ENCODE results near the gene MOSPD3. TPM values are rescaled to one million over a fixed set of nuclear protein-coding genes. Genes with fewer than 3 reads are reported as not detected.

The MOSPD3 gene
- total and polyA plus RNA-seq, 2 donors = 4.7 to 21.6 TPM

- Histone ChIP-seq H3K27ac (ENCODE audit: low read depth in 1 of 2, low read length in 1 of 2) (peak overlapping the region; percentile 68 to 85), H3K9me3 (ENCODE audit: control insufficient read depth in 2 of 2, insufficient read depth in 1 of 2, low read length in 1 of 2) (no peaks in the 10 kb centered on the region), H3K27me3 (ENCODE audit: control insufficient read depth in 2 of 2, insufficient read depth in 1 of 2, low read length in 1 of 2) (peaks cover 2 to 24% of the 10 kb centered on the region in 2 donors), H3K4me3 (ENCODE audit: low read length in 2 of 2) (peak overlapping the region; percentile 35 to 48), H3K4me1 (ENCODE audit: control insufficient read depth in 2 of 2, insufficient read depth in 2 of 2, low read length in 2 of 2) (peaks cover 11 to 13% of the 10 kb centered on the region in 2 donors), H3K36me3 (ENCODE audit: control insufficient read depth in 2 of 2, insufficient read depth in 2 of 2, low read length in 1 of 2) (no peaks in the 10 kb centered on the region)
- peak in 7 of 9 donors; percentile 57 to 92 (median 79) for DNase-seq (ENCODE audit: low read depth in 6 of 9, low spot score in 9 of 9)
- 2% methylated on average over 37 of the region's 37 CpGs for WGBS
These were observed 14.3 kb downstream of the MOSPD3 start for GRCh38 chr7:100626530-100627237.

DNA sequence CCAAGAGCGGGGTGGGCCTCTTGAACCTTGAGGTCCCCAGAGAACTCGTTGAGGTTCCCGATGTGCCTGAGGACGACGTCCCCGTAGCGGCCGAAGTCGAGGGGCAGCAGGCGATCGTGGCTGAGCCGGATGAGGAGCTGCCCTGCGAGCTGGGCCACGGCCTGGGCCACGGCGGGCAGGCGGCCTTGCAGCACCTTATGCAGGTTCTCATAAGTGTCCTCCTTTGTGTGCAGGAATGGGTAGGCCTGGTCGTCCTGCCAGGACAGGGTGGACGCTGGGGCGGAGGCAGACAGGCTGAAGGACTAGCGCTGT is 14.9 kb downstream of the MOSPD3 start:
- H3K27ac ChIP-seq (ENCODE audit: low read depth in 1 of 2, low read length in 1 of 2) = peak overlapping the region in 1 of 2 donors; percentile 68
- H3K4me3 ChIP-seq (ENCODE audit: low read length in 2 of 2) = peak overlapping the region; percentile 35 to 48
- DNase-seq (ENCODE audit: low read depth in 6 of 9, low spot score in 9 of 9) = no peak
- no peaks in the 10 kb centered on the region for H3K36me3 ChIP-seq (ENCODE audit: control insufficient read depth in 2 of 2, insufficient read depth in 2 of 2, low read length in 1 of 2)
- 98% methylated on average over 21 of the region's 21 CpGs for WGBS
- H3K9me3 ChIP-seq (ENCODE audit: control insufficient read depth in 2 of 2, insufficient read depth in 1 of 2, low read length in 1 of 2) = no peaks in the 10 kb centered on the region
- peaks cover 11 to 13% of the 10 kb centered on the region in 2 donors for H3K4me1 ChIP-seq (ENCODE audit: control insufficient read depth in 2 of 2, insufficient read depth in 2 of 2, low read length in 2 of 2)
- peaks cover 6 to 29% of the 10 kb centered on the region in 2 donors for H3K27me3 ChIP-seq (ENCODE audit: control insufficient read depth in 2 of 2, insufficient read depth in 1 of 2, low read length in 1 of 2)

DNA sequence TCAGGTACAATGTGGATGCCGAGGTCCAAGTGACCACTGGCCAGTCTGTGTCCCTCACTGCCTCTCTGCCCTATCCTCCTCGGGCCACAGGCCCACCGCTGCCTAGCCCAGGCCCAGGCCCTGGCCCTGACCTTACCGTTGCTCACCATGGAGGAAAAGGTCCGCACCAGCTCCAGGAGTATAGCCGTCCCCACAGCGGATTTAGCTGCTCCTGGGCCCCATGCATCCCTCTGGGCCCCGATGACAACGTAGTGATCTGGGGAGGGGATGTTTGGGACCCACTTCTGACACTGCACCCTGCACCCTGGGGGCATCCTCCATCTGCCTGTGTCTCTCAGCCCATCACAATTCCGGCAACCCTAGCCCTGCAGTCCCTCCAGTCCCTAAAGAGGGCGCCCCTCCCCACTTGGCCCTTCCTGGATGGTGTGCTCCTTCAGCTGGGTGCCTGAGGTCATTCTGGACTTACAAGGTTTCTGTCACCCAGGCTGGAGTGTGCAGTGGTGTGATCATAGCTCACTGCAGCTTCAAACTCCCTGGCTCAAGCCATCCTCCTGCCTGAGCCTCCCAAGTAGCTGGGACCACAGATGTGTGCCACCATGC is 16.9 kb downstream of the MOSPD3 start:
- no peak for DNase-seq (ENCODE audit: low read depth in 6 of 9, low spot score in 9 of 9)
- 98% methylated on average over 11 of the region's 11 CpGs for WGBS
- Histone ChIP-seq H3K36me3 (ENCODE audit: control insufficient read depth in 2 of 2, insufficient read depth in 2 of 2, low read length in 1 of 2) (no peaks in the 10 kb centered on the region), H3K9me3 (ENCODE audit: control insufficient read depth in 2 of 2, insufficient read depth in 1 of 2, low read length in 1 of 2) (peaks cover 0 to 6% of the 10 kb centered on the region in 2 donors), H3K4me1 (ENCODE audit: control insufficient read depth in 2 of 2, insufficient read depth in 2 of 2, low read length in 2 of 2) (peaks cover 11 to 28% of the 10 kb centered on the region in 2 donors), H3K27me3 (ENCODE audit: control insufficient read depth in 2 of 2, insufficient read depth in 1 of 2, low read length in 1 of 2) (peaks cover 12 to 49% of the 10 kb centered on the region in 2 donors), H3K27ac (ENCODE audit: low read depth in 1 of 2, low read length in 1 of 2) (no peak overlapping the region), H3K4me3 (ENCODE audit: low read length in 2 of 2) (no peak overlapping the region)

DNA sequence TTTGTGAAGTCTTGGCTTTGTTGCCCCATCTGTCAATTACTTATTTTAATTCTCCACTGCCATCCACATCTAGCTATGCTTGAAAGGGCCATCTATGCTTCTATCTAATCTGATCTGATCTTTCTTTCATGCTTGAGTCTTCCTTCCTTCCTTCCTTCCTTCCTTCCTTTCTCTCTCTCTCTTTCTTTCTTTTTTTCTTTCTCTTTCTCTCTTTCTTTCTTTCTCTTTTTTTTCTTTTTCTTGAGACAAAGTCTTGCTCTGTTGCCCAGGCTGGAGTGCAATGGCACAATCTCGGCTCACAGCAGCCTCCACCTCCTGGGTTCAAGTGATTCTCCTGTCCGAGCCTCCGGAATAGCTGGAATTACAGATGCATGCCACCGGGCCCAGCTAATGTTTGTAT is 17.7 kb downstream of the MOSPD3 start:
- Histone ChIP-seq H3K4me3 (ENCODE audit: low read length in 2 of 2) (no peak overlapping the region), H3K27ac (ENCODE audit: low read depth in 1 of 2, low read length in 1 of 2) (no peak overlapping the region), H3K4me1 (ENCODE audit: control insufficient read depth in 2 of 2, insufficient read depth in 2 of 2, low read length in 2 of 2) (peaks cover 11 to 28% of the 10 kb centered on the region in 2 donors), H3K9me3 (ENCODE audit: control insufficient read depth in 2 of 2, insufficient read depth in 1 of 2, low read length in 1 of 2) (peaks cover 0 to 6% of the 10 kb centered on the region in 2 donors), H3K36me3 (ENCODE audit: control insufficient read depth in 2 of 2, insufficient read depth in 2 of 2, low read length in 1 of 2) (no peaks in the 10 kb centered on the region), H3K27me3 (ENCODE audit: control insufficient read depth in 2 of 2, insufficient read depth in 1 of 2, low read length in 1 of 2) (peaks cover 12 to 58% of the 10 kb centered on the region in 2 donors)
- WGBS = 95% methylated on average over 4 of the region's 4 CpGs
- DNase-seq (ENCODE audit: low read depth in 6 of 9, low spot score in 9 of 9) = no peak

GRCh38 chr7:100632951-100633717 is 20.8 kb downstream of the MOSPD3 start:
- H3K27ac ChIP-seq (ENCODE audit: low read depth in 1 of 2, low read length in 1 of 2) = no peak overlapping the region
- peaks cover 10 to 48% of the 10 kb centered on the region in 2 donors for H3K27me3 ChIP-seq (ENCODE audit: control insufficient read depth in 2 of 2, insufficient read depth in 1 of 2, low read length in 1 of 2)
- no peaks in the 10 kb centered on the region for H3K36me3 ChIP-seq (ENCODE audit: control insufficient read depth in 2 of 2, insufficient read depth in 2 of 2, low read length in 1 of 2)
- 2% methylated on average over 72 of the region's 72 CpGs for WGBS
- H3K4me1 ChIP-seq (ENCODE audit: control insufficient read depth in 2 of 2, insufficient read depth in 2 of 2, low read length in 2 of 2) = peaks cover 0 to 14% of the 10 kb centered on the region in 2 donors
- peak in 2 of 9 donors; percentile 18 to 37 for DNase-seq (ENCODE audit: low read depth in 6 of 9, low spot score in 9 of 9)
- peak overlapping the region; percentile 48 to 55 for H3K4me3 ChIP-seq (ENCODE audit: low read length in 2 of 2)
- peaks cover 0 to 6% of the 10 kb centered on the region in 2 donors for H3K9me3 ChIP-seq (ENCODE audit: control insufficient read depth in 2 of 2, insufficient read depth in 1 of 2, low read length in 1 of 2)

GRCh38 chr7:100639995-100640516 is 27.7 kb downstream of the MOSPD3 start:
- DNase-seq (ENCODE audit: low read depth in 6 of 9, low spot score in 9 of 9) = no peak
- no peaks in the 10 kb centered on the region for H3K4me1 ChIP-seq (ENCODE audit: control insufficient read depth in 2 of 2, insufficient read depth in 2 of 2, low read length in 2 of 2)
- 95% methylated on average over 17 of the region's 17 CpGs for WGBS
- no peaks in the 10 kb centered on the region for H3K36me3 ChIP-seq (ENCODE audit: control insufficient read depth in 2 of 2, insufficient read depth in 2 of 2, low read length in 1 of 2)
- H3K9me3 ChIP-seq (ENCODE audit: control insufficient read depth in 2 of 2, insufficient read depth in 1 of 2, low read length in 1 of 2) = no peaks in the 10 kb centered on the region
- no peak overlapping the region for H3K27ac ChIP-seq (ENCODE audit: low read depth in 1 of 2, low read length in 1 of 2)
- H3K27me3 ChIP-seq (ENCODE audit: control insufficient read depth in 2 of 2, insufficient read depth in 1 of 2, low read length in 1 of 2) = peaks cover 0 to 17% of the 10 kb centered on the region in 2 donors
- no peak overlapping the region for H3K4me3 ChIP-seq (ENCODE audit: low read length in 2 of 2)

GRCh38 chr7:100640517-100641440 is 28.4 kb downstream of the MOSPD3 start:
- peaks cover 0 to 18% of the 10 kb centered on the region in 2 donors for H3K27me3 ChIP-seq (ENCODE audit: control insufficient read depth in 2 of 2, insufficient read depth in 1 of 2, low read length in 1 of 2)
- H3K9me3 ChIP-seq (ENCODE audit: control insufficient read depth in 2 of 2, insufficient read depth in 1 of 2, low read length in 1 of 2) = no peaks in the 10 kb centered on the region
- DNase-seq (ENCODE audit: low read depth in 6 of 9, low spot score in 9 of 9) = no peak
- no peak overlapping the region for H3K27ac ChIP-seq (ENCODE audit: low read depth in 1 of 2, low read length in 1 of 2)
- H3K4me1 ChIP-seq (ENCODE audit: control insufficient read depth in 2 of 2, insufficient read depth in 2 of 2, low read length in 2 of 2) = no peaks in the 10 kb centered on the region
- H3K36me3 ChIP-seq (ENCODE audit: control insufficient read depth in 2 of 2, insufficient read depth in 2 of 2, low read length in 1 of 2) = no peaks in the 10 kb centered on the region
- WGBS = 77% methylated on average over 24 of the region's 24 CpGs
- no peak overlapping the region for H3K4me3 ChIP-seq (ENCODE audit: low read length in 2 of 2)

DNA sequence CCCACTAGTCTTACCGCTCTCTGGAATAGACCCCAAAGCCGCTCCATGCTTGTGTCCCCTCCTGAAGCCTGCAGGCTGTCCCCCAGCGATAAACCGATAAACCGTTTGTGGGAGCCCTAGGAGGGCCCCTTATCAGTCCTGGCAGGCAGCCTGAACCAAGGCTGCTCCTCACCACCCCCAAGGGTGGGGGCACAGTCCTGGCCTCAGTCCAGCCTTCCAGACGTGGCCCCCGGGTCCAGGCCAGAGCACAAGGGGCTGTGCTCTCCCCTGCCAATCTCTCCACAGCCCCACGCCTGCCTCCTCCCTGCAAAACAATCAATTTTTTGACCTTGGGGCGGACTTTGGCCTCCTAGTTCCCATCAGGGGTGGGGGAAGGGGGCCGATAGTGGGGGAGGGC is 29.1 kb downstream of the MOSPD3 start, which contains the start of gene TFR2:
TSS of gene TFR2 (minus strand) at position 90 of the 397 bp plus-strand sequence. CDS start at position 47, 43 bp downstream.
- no peak within 1 kb of the TSS for H3K27ac ChIP-seq (ENCODE audit: low read depth in 1 of 2, low read length in 1 of 2)
- 60% methylated on average over 10 of the region's 10 CpGs for WGBS
- no peaks in the 10 kb centered on the region for H3K4me1 ChIP-seq (ENCODE audit: control insufficient read depth in 2 of 2, insufficient read depth in 2 of 2, low read length in 2 of 2)
- no peak for DNase-seq (ENCODE audit: low read depth in 6 of 9, low spot score in 9 of 9)
- no peaks in the 10 kb centered on the region for H3K9me3 ChIP-seq (ENCODE audit: control insufficient read depth in 2 of 2, insufficient read depth in 1 of 2, low read length in 1 of 2)
- H3K36me3 ChIP-seq (ENCODE audit: control insufficient read depth in 2 of 2, insufficient read depth in 2 of 2, low read length in 1 of 2) = no peaks in the 10 kb centered on the region
- H3K4me3 ChIP-seq (ENCODE audit: low read length in 2 of 2) = no peak within 1 kb of the TSS
- H3K27me3 ChIP-seq (ENCODE audit: control insufficient read depth in 2 of 2, insufficient read depth in 1 of 2, low read length in 1 of 2) = peaks cover 0 to 25% of the 10 kb centered on the region in 2 donors

Data from thymus (tissue), 11 donors.